RWPE2 (cell line): ENCODE data around the gene DGKZ.
"Not testable (repeated sequence)": the region's sequence is repeated elsewhere in the genome, so short reads cannot be mapped to it uniquely, and the experiment has no call there.

Experiments
- ATAC-seq: fragments of 200-7000 bp; cut with Tn5 transposase; 3 replicates; pipeline ENCODE4 v1.9.1; 2021; ENCODE audit warnings: low read depth
- DNase-seq: peaks from one replicate; pipeline ENCODE4 v3.0.0-alpha.2; 2020; ENCODE audit warnings: low spot score
- H3K27ac ChIP-seq: fragments of 450-650 bp; 2 replicates; pipeline ENCODE4 v1.5.1; 2017; ENCODE audit warnings: mild to moderate bottlenecking; ENCODE audit not compliant: poor library complexity, severe bottlenecking
- H3K27me3 ChIP-seq: fragments of 250-450 bp; sonication (Bioruptor Pico); 2 replicates; pipeline ENCODE4 v1.5.1; 2021; ENCODE audit warnings: mild to moderate bottlenecking, moderate library complexity; ENCODE audit not compliant: insufficient read depth, poor library complexity, severe bottlenecking
- H3K36me3 ChIP-seq: fragments of 250-450 bp; sonication (Bioruptor Pico); 2 replicates; pipeline ENCODE4 v1.5.1; 2020; ENCODE audit warnings: low read depth, mild to moderate bottlenecking, moderate library complexity
- H3K4me1 ChIP-seq: fragments of 250-450 bp; sonication (Bioruptor Pico); 2 replicates; pipeline ENCODE4 v1.5.1; 2021; ENCODE audit warnings: mild to moderate bottlenecking, moderate library complexity; ENCODE audit not compliant: insufficient read depth, poor library complexity, severe bottlenecking
- H3K4me3 ChIP-seq: fragments of 250-450 bp; sonication (Bioruptor Pico); 2 replicates; pipeline ENCODE4 v1.5.1; 2021; ENCODE audit warnings: mild to moderate bottlenecking, moderate library complexity; ENCODE audit not compliant: severe bottlenecking
- H3K9me3 ChIP-seq: fragments of 250-450 bp; sonication (Bioruptor Pico); 2 replicates; pipeline ENCODE4 v1.5.1; 2021; ENCODE audit warnings: mild to moderate bottlenecking, moderate library complexity; ENCODE audit not compliant: severe bottlenecking
- CTCF ChIP-seq: fragments of 450-650 bp; IDR thresholded peaks from one replicate; pipeline ENCODE4 v1.5.1; 2017; ENCODE audit warnings: mild to moderate bottlenecking, moderate library complexity; ENCODE audit not compliant: poor library complexity, severe bottlenecking

DGKZ gene

GRCh38 chr11:46367916-46368267 is 20.6 kb downstream of the DGKZ start:
- peak; percentile 44 for TF ChIP-seq CTCF
- no peaks in the 10 kb centered on the region for H3K9me3 ChIP-seq
- H3K4me1 ChIP-seq: peaks cover 6% of the 10 kb centered on the region
- no peak overlapping the region for H3K27ac ChIP-seq
- DNase-seq (no peak), ATAC-seq (no peak)
- H3K36me3 ChIP-seq: peaks cover 21% of the 10 kb centered on the region
- H3K4me3 ChIP-seq: no peak overlapping the region
- H3K27me3 ChIP-seq: no peaks in the 10 kb centered on the region

GRCh38 chr11:46369458-46370152 is 22.3 kb downstream of the DGKZ start:
- Histone ChIP-seq H3K9me3 (no peaks in the 10 kb centered on the region), H3K4me3 (no peak overlapping the region), H3K27me3 (no peaks in the 10 kb centered on the region), H3K4me1 (no peaks in the 10 kb centered on the region), H3K27ac (no peak overlapping the region), H3K36me3 (peaks cover 21% of the 10 kb centered on the region)
- TF ChIP-seq CTCF: peak; percentile 79
- no peak for DNase-seq
- ATAC-seq: peak; percentile 73

DNA sequence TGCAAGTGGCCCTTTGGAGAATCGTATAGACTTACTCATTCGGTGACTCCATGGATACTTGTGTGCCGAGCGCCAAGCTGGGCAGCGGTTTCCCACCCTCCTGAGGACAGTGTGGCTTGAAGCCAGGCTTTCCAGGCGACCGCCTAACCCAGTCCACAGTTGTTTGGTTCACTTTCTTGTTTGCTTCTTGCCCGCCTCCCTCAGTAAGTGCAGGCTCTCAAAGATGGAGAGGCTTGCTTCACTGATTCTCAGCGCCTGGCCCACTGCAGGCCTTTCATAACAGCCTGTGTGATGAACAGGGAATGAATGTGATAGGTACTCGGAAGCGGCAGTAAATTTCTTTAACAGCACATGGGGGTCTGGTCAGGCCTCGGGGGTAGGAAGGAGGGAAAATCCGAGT is 23.0 kb downstream of the DGKZ start:
- H3K27me3 ChIP-seq: no peaks in the 10 kb centered on the region
- no peak for TF ChIP-seq CTCF
- no peak overlapping the region for H3K27ac ChIP-seq
- H3K9me3 ChIP-seq: no peaks in the 10 kb centered on the region
- peaks cover 27% of the 10 kb centered on the region for H3K36me3 ChIP-seq
- no peaks in the 10 kb centered on the region for H3K4me1 ChIP-seq
- ATAC-seq: no peak
- H3K4me3 ChIP-seq: no peak overlapping the region
- DNase-seq: no peak

GRCh38 chr11:46371262-46371661 is 24.0 kb downstream of the DGKZ start:
- not testable (repeated sequence) for H3K4me3 ChIP-seq, H3K27me3 ChIP-seq, ATAC-seq, H3K27ac ChIP-seq, DNase-seq, H3K9me3 ChIP-seq, H3K4me1 ChIP-seq
- H3K36me3 ChIP-seq: peaks cover 32% of the 10 kb centered on the region

- no peaks in the 10 kb centered on the region for H3K27me3 ChIP-seq
- H3K9me3 ChIP-seq: no peaks in the 10 kb centered on the region
- no peak overlapping the region for H3K27ac ChIP-seq
- no peak overlapping the region for H3K4me3 ChIP-seq
- DNase-seq (no peak), ATAC-seq (no peak)
- peaks cover 32% of the 10 kb centered on the region for H3K36me3 ChIP-seq
- TF ChIP-seq CTCF: no peak
- H3K4me1 ChIP-seq: no peaks in the 10 kb centered on the region
These were observed 24.8 kb downstream of the DGKZ start for GRCh38 chr11:46372086-46372485.

- not testable (repeated sequence) for H3K27ac ChIP-seq, H3K9me3 ChIP-seq, DNase-seq, H3K27me3 ChIP-seq, H3K4me1 ChIP-seq, H3K4me3 ChIP-seq, ATAC-seq
- H3K36me3 ChIP-seq: peaks cover 32% of the 10 kb centered on the region
These were observed 25.2 kb downstream of the DGKZ start for GRCh38 chr11:46372501-46372900.
